SU-DHL-6 (cell line): ENCODE data around the gene ME1.

Experiments
- H2AFZ ChIP-seq: fragments of 200-600 bp; sonication (generic); 2 replicates; pipeline ENCODE4 v1.6.1; 2014; ENCODE audit warnings: low read depth, mild to moderate bottlenecking, moderate library complexity, mixed read lengths, antibody characterized with exemption, low read length; ENCODE audit not compliant: severe bottlenecking
- H3F3A ChIP-seq: fragments of 200-600 bp; shearing (Covaris generic); 2 replicates; pipeline ENCODE4 v1.6.0; 2016; ENCODE audit warnings: antibody characterized with exemption, mild to moderate bottlenecking; ENCODE audit not compliant: insufficient read depth
- H3K27ac ChIP-seq: fragments of 200-600 bp; sonication (generic); 2 replicates; pipeline ENCODE4 v1.5.1; 2016; ENCODE audit warnings: low read depth, mild to moderate bottlenecking, low read length, moderate library complexity, mixed read lengths
- H3K27me3 ChIP-seq: fragments of 200-600 bp; sonication (generic), shearing (Covaris generic); 2 replicates; pipeline ENCODE4 v1.6.0; 2014; ENCODE audit warnings: mild to moderate bottlenecking, low read length
- H3K36me3 ChIP-seq: fragments of 200-600 bp; sonication (generic); 2 replicates; pipeline ENCODE4 v1.6.1; 2014; ENCODE audit warnings: mild to moderate bottlenecking, low read length, mixed read lengths
- H3K4me2 ChIP-seq: fragments of 300-600, 200-600 bp; shearing (Covaris generic), sonication (generic); 2 replicates; pipeline ENCODE4 v1.6.0; 2014; ENCODE audit warnings: low read length, low read depth, mild to moderate bottlenecking; ENCODE audit not compliant: poor library complexity, severe bottlenecking
- H3K4me3 ChIP-seq: fragments of 200-600 bp; sonication (generic); 2 replicates; pipeline ENCODE4 v1.5.1; 2014; ENCODE audit warnings: antibody characterized with exemption, low read length, mild to moderate bottlenecking, mixed read lengths; ENCODE audit not compliant: insufficient read depth, poor library complexity, severe bottlenecking
- H3K79me2 ChIP-seq: fragments of 200-600 bp; sonication (generic); 2 replicates; pipeline ENCODE4 v1.6.1; 2014; ENCODE audit warnings: mild to moderate bottlenecking, low read length, moderate library complexity; ENCODE audit not compliant: insufficient read depth
- H3K9ac ChIP-seq: fragments of 200-600 bp; sonication (generic); 2 replicates; pipeline ENCODE4 v1.7.0; 2014; ENCODE audit warnings: mild to moderate bottlenecking, low read length
- H3K9me2 ChIP-seq: fragments of 200-600 bp; sonication (generic); replicated peaks from 2 replicates; pipeline ENCODE4 v1.6.1; 2014; ENCODE audit warnings: low read length; ENCODE audit not compliant: insufficient read depth
- H3K9me3 ChIP-seq: fragments of 200-600 bp; sonication (generic); 2 replicates; pipeline ENCODE4 v1.6.1; 2014; ENCODE audit warnings: low read length, mixed read lengths; ENCODE audit not compliant: insufficient read depth
- H4K20me1 ChIP-seq: fragments of 200-600 bp; sonication (generic); 2 replicates; pipeline ENCODE4 v1.6.1; 2014; ENCODE audit warnings: low read depth, mild to moderate bottlenecking, antibody characterized with exemption, low read length, moderate library complexity, mixed read lengths
- CTCF ChIP-seq: fragments of 200-600 bp; sonication (generic); IDR thresholded peaks from one replicate; pipeline ENCODE4 v1.5.1; 2017; ENCODE audit warnings: antibody characterized with exemption, mild to moderate bottlenecking, low read length, moderate library complexity; ENCODE audit not compliant: insufficient read depth, poor library complexity, severe bottlenecking
- EZH2phosphoT487 ChIP-seq: fragments of 200-600 bp; sonication (generic), shearing (Covaris generic); conservative IDR thresholded peaks from 2 replicates; pipeline ENCODE4 v1.6.1; 2018; ENCODE audit warnings: mild to moderate bottlenecking, antibody characterized with exemption, low read length, moderate library complexity, mixed read lengths

The ME1 gene

GRCh38 chr6:83476971-83477370, 46.1 kb upstream of the ME1 start:
- Histone ChIP-seq H3K9ac (no peak overlapping the region), H3K36me3 (no peaks in the 10 kb centered on the region), H3F3A (no peaks in the 10 kb centered on the region), H3K4me3 (no peak overlapping the region), H3K9me2 (no peaks in the 10 kb centered on the region), H3K4me2 (no peak overlapping the region), H3K27me3 (no peaks in the 10 kb centered on the region), H3K27ac (no peak overlapping the region), H3K9me3 (no peaks in the 10 kb centered on the region), H3K79me2 (no peaks in the 10 kb centered on the region), H4K20me1 (no peaks in the 10 kb centered on the region), H2AFZ (no peak overlapping the region)
- TF ChIP-seq EZH2phosphoT487 (no peak), CTCF (no peak)

- Histone ChIP-seq H3K27ac (no peak overlapping the region), H3K4me3 (no peak overlapping the region), H3K4me2 (no peak overlapping the region), H3K36me3 (no peaks in the 10 kb centered on the region), H3K9ac (no peak overlapping the region), H4K20me1 (no peaks in the 10 kb centered on the region), H3F3A (no peaks in the 10 kb centered on the region), H3K9me2 (no peaks in the 10 kb centered on the region), H3K9me3 (no peaks in the 10 kb centered on the region), H3K79me2 (no peaks in the 10 kb centered on the region), H3K27me3 (no peaks in the 10 kb centered on the region), H2AFZ (no peak overlapping the region)
- TF ChIP-seq CTCF, result no peak
- TF ChIP-seq EZH2phosphoT487, result no peak
These were observed 43.5 kb upstream of the ME1 start for GRCh38 chr6:83474309-83474708.

- Histone ChIP-seq H3K27ac (no peak overlapping the region), H2AFZ (no peak overlapping the region), H3K27me3 (no peaks in the 10 kb centered on the region), H3K4me3 (no peak overlapping the region), H3K4me2 (no peak overlapping the region), H3K9ac (no peak overlapping the region), H3K9me3 (no peaks in the 10 kb centered on the region), H4K20me1 (no peaks in the 10 kb centered on the region), H3F3A (no peaks in the 10 kb centered on the region), H3K79me2 (no peaks in the 10 kb centered on the region), H3K9me2 (no peaks in the 10 kb centered on the region), H3K36me3 (no peaks in the 10 kb centered on the region)
- no peak for TF ChIP-seq CTCF
- TF ChIP-seq EZH2phosphoT487, result no peak
These were observed 41.9 kb upstream of the ME1 start for GRCh38 chr6:83472767-83473166.

GRCh38 chr6:83470587-83470986, 39.7 kb upstream of the ME1 start:
- Histone ChIP-seq H3K9me2 (no peaks in the 10 kb centered on the region), H2AFZ (no peak overlapping the region), H3K9ac (no peak overlapping the region), H3K27ac (no peak overlapping the region), H3K27me3 (no peaks in the 10 kb centered on the region), H4K20me1 (no peaks in the 10 kb centered on the region), H3K9me3 (no peaks in the 10 kb centered on the region), H3K36me3 (no peaks in the 10 kb centered on the region), H3K79me2 (no peaks in the 10 kb centered on the region), H3K4me3 (no peak overlapping the region), H3K4me2 (no peak overlapping the region), H3F3A (no peaks in the 10 kb centered on the region)
- TF ChIP-seq EZH2phosphoT487, result no peak
- TF ChIP-seq CTCF, result no peak
